22Rv1 (cell line): ENCODE results near the gene PHOSPHO2.

Source experiments
- ZFX ChIP-seq: fragments of 450-650 bp; IDR thresholded peaks from 2 replicates; pipeline ENCODE4 v1.6.1; 2017; ENCODE audit warnings: antibody characterized with exemption, borderline replicate concordance
- TF ChIP-seq, protein P1 (sequence below): fragments of 450-650 bp; IDR thresholded peaks from 2 replicates; pipeline ENCODE4 v1.5.1; 2017; ENCODE audit warnings: mild to moderate bottlenecking

DNA sequence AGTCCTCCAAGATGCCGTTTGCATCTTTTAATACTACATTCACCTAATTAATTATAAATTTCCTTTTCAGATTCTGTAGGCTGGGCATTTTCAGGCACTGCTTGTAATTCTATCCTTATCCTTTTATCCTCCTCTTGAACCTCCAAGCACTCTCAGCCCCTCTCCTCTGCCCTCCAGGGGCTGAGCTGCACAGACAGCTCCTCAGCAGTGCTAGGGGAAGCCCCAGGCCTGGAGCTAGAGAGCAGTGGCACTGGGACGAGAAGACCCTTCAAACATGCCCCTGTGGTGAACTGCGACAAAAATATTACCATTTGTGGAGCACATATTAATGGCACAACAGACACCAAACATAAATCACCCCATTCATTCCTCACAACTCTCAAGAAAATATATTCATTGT lies 33.0 kb upstream of the PHOSPHO2 start:
- TF ChIP-seq, protein P1, sequence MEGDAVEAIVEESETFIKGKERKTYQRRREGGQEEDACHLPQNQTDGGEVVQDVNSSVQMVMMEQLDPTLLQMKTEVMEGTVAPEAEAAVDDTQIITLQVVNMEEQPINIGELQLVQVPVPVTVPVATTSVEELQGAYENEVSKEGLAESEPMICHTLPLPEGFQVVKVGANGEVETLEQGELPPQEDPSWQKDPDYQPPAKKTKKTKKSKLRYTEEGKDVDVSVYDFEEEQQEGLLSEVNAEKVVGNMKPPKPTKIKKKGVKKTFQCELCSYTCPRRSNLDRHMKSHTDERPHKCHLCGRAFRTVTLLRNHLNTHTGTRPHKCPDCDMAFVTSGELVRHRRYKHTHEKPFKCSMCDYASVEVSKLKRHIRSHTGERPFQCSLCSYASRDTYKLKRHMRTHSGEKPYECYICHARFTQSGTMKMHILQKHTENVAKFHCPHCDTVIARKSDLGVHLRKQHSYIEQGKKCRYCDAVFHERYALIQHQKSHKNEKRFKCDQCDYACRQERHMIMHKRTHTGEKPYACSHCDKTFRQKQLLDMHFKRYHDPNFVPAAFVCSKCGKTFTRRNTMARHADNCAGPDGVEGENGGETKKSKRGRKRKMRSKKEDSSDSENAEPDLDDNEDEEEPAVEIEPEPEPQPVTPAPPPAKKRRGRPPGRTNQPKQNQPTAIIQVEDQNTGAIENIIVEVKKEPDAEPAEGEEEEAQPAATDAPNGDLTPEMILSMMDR: no peak
- no peak for TF ChIP-seq ZFX
